Liver (tissue), 9 donors: Measurements from ENCODE around the gene GABRB1. TPM values are rescaled to one million over a fixed set of nuclear protein-coding genes. Genes with fewer than 3 reads are reported as not detected.

Source experiments
- DNase-seq: peaks from one replicate; pipeline ENCODE4 v3.0.0-alpha.2; 2017; ENCODE audit warnings: low spot score
- H3K27ac ChIP-seq, 2 donors: one replicate each; pipeline ENCODE4 v1.7.0; 2013; ENCODE audit warnings: inconsistent platforms in 2 of 2, low read length in 2 of 2, control low read depth in 1 of 2, low read depth in 1 of 2, mild to moderate bottlenecking in 1 of 2
- H3K27me3 ChIP-seq, 4 donors: one replicate each; pipeline versions ENCODE4 v1.6.1 to v1.7.0; 2013; ENCODE audit warnings: low read length in 3 of 4, inconsistent platforms in 1 of 4, mild to moderate bottlenecking in 1 of 4, moderate library complexity in 1 of 4; ENCODE audit not compliant: control insufficient read depth in 4 of 4, insufficient read depth in 4 of 4
- H3K36me3 ChIP-seq, 4 donors: one replicate each; pipeline versions ENCODE4 v1.6.1 to v1.7.0; 2013; ENCODE audit warnings: low read length in 3 of 4, mild to moderate bottlenecking in 3 of 4, low read depth in 1 of 4, moderate library complexity in 1 of 4; ENCODE audit not compliant: control insufficient read depth in 4 of 4, insufficient read depth in 3 of 4
- H3K4me1 ChIP-seq, 4 donors: one replicate each; pipeline versions ENCODE4 v1.6.1 to v1.7.0; 2013; ENCODE audit warnings: low read length in 3 of 4, mild to moderate bottlenecking in 3 of 4, moderate library complexity in 1 of 4; ENCODE audit not compliant: control insufficient read depth in 4 of 4, insufficient read depth in 4 of 4
- H3K4me3 ChIP-seq, 3 donors: one replicate each; pipeline versions ENCODE4 v1.6.1 to v1.7.0; 2013; ENCODE audit warnings: low read length in 3 of 3, control low read depth in 1 of 3, low read depth in 1 of 3, mild to moderate bottlenecking in 1 of 3
- H3K9ac ChIP-seq, 2 donors: one replicate each; pipeline ENCODE4 v1.7.0; 2013; ENCODE audit warnings: low read length in 2 of 2, mild to moderate bottlenecking in 2 of 2, moderate library complexity in 2 of 2, control low read depth in 1 of 2, low read depth in 1 of 2
- H3K9me3 ChIP-seq, 4 donors: one replicate each; pipeline versions ENCODE4 v1.6.1 to v1.7.0; 2013; ENCODE audit warnings: low read length in 3 of 4; ENCODE audit not compliant: control insufficient read depth in 4 of 4
- ATF3 ChIP-seq: IDR thresholded peaks from 2 replicates; pipeline ENCODE4 v1.6.1; 2016; ENCODE audit warnings: antibody characterized with exemption
- CTCF ChIP-seq: fragments of 150-350 bp; IDR thresholded peaks from 2 replicates; pipeline ENCODE4 v1.5.1; 2017; ENCODE audit warnings: improper control_type of control experiment, low read depth, low read length; ENCODE audit not compliant: missing input control
- EGR1 ChIP-seq, 2 donors: IDR thresholded peaks; 2 replicates each; pipeline ENCODE4 v1.6.1; 2016 to 2018; ENCODE audit warnings: antibody characterized with exemption in 2 of 2, low read depth in 2 of 2
- FOXA1 ChIP-seq: IDR thresholded peaks from 2 replicates; pipeline ENCODE4 v1.6.1; 2016; ENCODE audit warnings: antibody characterized with exemption
- FOXA2 ChIP-seq: IDR thresholded peaks from 2 replicates; pipeline ENCODE4 v1.6.1; 2016; ENCODE audit warnings: antibody characterized with exemption
- GABPA ChIP-seq, 2 donors: IDR thresholded peaks in 1 of 2; conservative IDR thresholded peaks in 1 of 2; 2 replicates each; pipeline ENCODE4 v1.6.1; 2016; ENCODE audit warnings: antibody characterized with exemption in 2 of 2, mild to moderate bottlenecking in 1 of 2, moderate library complexity in 1 of 2
- HNF4A ChIP-seq, 2 donors: conservative IDR thresholded peaks; 2 replicates each; pipeline ENCODE4 v1.6.1; 2016; ENCODE audit warnings: antibody characterized with exemption in 2 of 2, mild to moderate bottlenecking in 2 of 2
- HNF4G ChIP-seq: IDR thresholded peaks from 2 replicates; pipeline ENCODE4 v1.6.1; 2016; ENCODE audit warnings: antibody characterized with exemption
- JUND ChIP-seq, 2 donors: IDR thresholded peaks; 2 replicates each; pipeline ENCODE4 v1.6.1; 2016; ENCODE audit warnings: antibody characterized with exemption in 2 of 2
- NR2F2 ChIP-seq: IDR thresholded peaks from 2 replicates; pipeline ENCODE4 v1.6.1; 2016; ENCODE audit warnings: antibody characterized with exemption
- RAD21 ChIP-seq, 2 donors: IDR thresholded peaks; 2 replicates each; pipeline ENCODE4 v1.6.1; 2016; ENCODE audit warnings: antibody characterized with exemption in 2 of 2, mild to moderate bottlenecking in 2 of 2
- RXRA ChIP-seq, 2 donors: IDR thresholded peaks; 2 replicates each; pipeline ENCODE4 v1.6.1; 2017 to 2018; ENCODE audit warnings: antibody characterized with exemption in 2 of 2, mild to moderate bottlenecking in 1 of 2
- SP1 ChIP-seq: IDR thresholded peaks from 2 replicates; pipeline ENCODE4 v1.6.1; 2018; ENCODE audit warnings: antibody characterized with exemption, mild to moderate bottlenecking
- TAF1 ChIP-seq: conservative IDR thresholded peaks from 2 replicates; pipeline ENCODE4 v1.6.1; 2016; ENCODE audit warnings: antibody characterized with exemption, mild to moderate bottlenecking
- YY1 ChIP-seq: IDR thresholded peaks from 2 replicates; pipeline ENCODE4 v1.6.1; 2016; ENCODE audit warnings: antibody characterized with exemption, mild to moderate bottlenecking
- ZBTB33 ChIP-seq: IDR thresholded peaks from 2 replicates; pipeline ENCODE4 v1.6.1; 2016; ENCODE audit warnings: antibody characterized with exemption
- WGBS: extraction: QIAGEN DNeasy Blood & Tissue Kit; methylation state at CpG from one replicate; pipeline ENCODE4 v1.1.7; 2013; 5-methylcytosine and 5-hydroxymethylcytosine counted together
- polyA plus RNA-seq, 2 donors: library from polyadenylated mRNA; stranded (reverse) in 1 of 2; unstranded in 1 of 2; fragments of 200-250 nt in 1 of 2; fragments of >200 nt in 1 of 2; fragmentation: Nextera tagmentation in 1 of 2; extraction: Ambion mirVana in 1 of 2; gene quantifications; one replicate each; pipeline versions ENCODE4 v1.2.1 to v1.2.3, GENCODE V29; 2013 to 2015
- total RNA-seq, 2 donors: library from RNA; depleted of rRNA; stranded (reverse); fragments of >200 nt; gene quantifications; one replicate each; pipeline ENCODE4 v1.2.3, GENCODE V29; 2014
- TF ChIP-seq, protein P1 (sequence below): IDR thresholded peaks from 2 replicates; pipeline ENCODE4 v1.6.1; 2016; ENCODE audit warnings: antibody characterized with exemption
- TF ChIP-seq, protein P2 (sequence below): IDR thresholded peaks from 2 replicates; pipeline ENCODE4 v1.6.1; 2016; ENCODE audit warnings: antibody characterized with exemption, mild to moderate bottlenecking
- donor health status: healthy.
- donor health status: healthy.
- donor health status: healthy.
- donor health status: healthy.
- donor health status: healthy.

The GABRB1 gene
- total and polyA plus RNA-seq, 4 donors, result 0.17 to 1.3 TPM; not detected in 2

DNA sequence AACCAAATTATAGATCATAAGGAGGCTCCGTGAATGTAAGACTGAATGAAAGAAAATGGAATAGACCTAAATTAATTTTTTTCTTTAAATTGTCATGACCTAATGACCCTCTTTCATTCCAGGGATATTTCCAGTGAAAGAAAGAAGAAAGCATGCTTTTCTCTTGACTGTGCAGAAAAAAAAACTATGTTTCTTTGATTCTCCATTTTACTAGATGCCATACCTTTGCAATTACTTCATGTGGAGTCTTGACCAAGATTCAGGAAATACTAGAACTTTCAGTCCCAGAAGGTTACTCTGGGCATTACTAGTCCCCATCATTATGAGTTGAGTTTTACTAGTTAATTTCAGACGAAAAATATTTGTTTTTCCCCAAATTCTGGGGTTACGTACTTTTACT is 438.6 kb downstream of the GABRB1 start (continued):
- TF ChIP-seq ZBTB33, result no peak

DNA sequence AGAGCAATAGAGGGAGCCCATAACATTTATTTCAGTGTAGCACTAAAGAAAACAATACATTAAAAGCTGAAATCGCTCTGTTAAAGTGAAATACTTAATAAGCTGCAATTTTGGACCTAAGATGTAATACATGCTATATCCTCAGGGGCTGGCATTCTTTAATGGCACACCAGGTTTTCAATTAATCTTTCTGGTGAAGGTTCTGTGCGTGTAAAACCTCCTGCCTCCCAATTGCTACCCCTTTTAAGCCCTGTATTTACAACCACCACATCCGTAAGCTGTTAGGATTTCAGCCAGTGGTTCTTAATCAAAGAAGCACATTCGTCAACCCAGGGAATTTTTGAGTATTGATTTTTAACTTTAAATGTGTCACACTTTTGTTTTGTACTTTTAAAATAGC is 439.7 kb downstream of the GABRB1 start:
- Histone ChIP-seq H3K9me3 (no peaks in the 10 kb centered on the region), H3K4me3 (no peak overlapping the region), H3K9ac (no peak overlapping the region), H3K36me3 (no peaks in the 10 kb centered on the region), H3K27ac (no peak overlapping the region), H3K4me1 (no peaks in the 10 kb centered on the region), H3K27me3 (no peaks in the 10 kb centered on the region)
- 66% methylated on average over 4 of the region's 4 CpGs for WGBS
- no peak for DNase-seq
- TF ChIP-seq YY1, result no peak
- no peak for TF ChIP-seq SP1
- TF ChIP-seq, protein P1, sequence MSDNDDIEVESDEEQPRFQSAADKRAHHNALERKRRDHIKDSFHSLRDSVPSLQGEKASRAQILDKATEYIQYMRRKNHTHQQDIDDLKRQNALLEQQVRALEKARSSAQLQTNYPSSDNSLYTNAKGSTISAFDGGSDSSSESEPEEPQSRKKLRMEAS, result no peak
- TF ChIP-seq RAD21 (IDR thresholded peaks at IDR 0.05), result no peak
- no peak for TF ChIP-seq RXRA (IDR thresholded peaks at IDR 0.05)
- TF ChIP-seq HNF4G, result no peak
- TF ChIP-seq NR2F2, result no peak
- no peak for TF ChIP-seq CTCF
- TF ChIP-seq FOXA2, result no peak
- TF ChIP-seq HNF4A (conservative IDR thresholded peaks at IDR 0.05), result no peak
- TF ChIP-seq, protein P2, sequence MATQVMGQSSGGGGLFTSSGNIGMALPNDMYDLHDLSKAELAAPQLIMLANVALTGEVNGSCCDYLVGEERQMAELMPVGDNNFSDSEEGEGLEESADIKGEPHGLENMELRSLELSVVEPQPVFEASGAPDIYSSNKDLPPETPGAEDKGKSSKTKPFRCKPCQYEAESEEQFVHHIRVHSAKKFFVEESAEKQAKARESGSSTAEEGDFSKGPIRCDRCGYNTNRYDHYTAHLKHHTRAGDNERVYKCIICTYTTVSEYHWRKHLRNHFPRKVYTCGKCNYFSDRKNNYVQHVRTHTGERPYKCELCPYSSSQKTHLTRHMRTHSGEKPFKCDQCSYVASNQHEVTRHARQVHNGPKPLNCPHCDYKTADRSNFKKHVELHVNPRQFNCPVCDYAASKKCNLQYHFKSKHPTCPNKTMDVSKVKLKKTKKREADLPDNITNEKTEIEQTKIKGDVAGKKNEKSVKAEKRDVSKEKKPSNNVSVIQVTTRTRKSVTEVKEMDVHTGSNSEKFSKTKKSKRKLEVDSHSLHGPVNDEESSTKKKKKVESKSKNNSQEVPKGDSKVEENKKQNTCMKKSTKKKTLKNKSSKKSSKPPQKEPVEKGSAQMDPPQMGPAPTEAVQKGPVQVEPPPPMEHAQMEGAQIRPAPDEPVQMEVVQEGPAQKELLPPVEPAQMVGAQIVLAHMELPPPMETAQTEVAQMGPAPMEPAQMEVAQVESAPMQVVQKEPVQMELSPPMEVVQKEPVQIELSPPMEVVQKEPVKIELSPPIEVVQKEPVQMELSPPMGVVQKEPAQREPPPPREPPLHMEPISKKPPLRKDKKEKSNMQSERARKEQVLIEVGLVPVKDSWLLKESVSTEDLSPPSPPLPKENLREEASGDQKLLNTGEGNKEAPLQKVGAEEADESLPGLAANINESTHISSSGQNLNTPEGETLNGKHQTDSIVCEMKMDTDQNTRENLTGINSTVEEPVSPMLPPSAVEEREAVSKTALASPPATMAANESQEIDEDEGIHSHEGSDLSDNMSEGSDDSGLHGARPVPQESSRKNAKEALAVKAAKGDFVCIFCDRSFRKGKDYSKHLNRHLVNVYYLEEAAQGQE, result no peak
- TF ChIP-seq JUND (IDR thresholded peaks at IDR 0.05), result no peak
- no peak for TF ChIP-seq EGR1 (IDR thresholded peaks at IDR 0.05; ENCODE audit: low read depth in 2 of 2)
- TF ChIP-seq GABPA (IDR thresholded peaks at IDR 0.05 in 1 of 2, conservative IDR thresholded peaks at IDR 0.05 in 1 of 2), result no peak
- no peak for TF ChIP-seq FOXA1
- no peak for TF ChIP-seq TAF1
- no peak for TF ChIP-seq ATF3
- no peak for TF ChIP-seq ZBTB33
